Measurements from ENCODE around the gene NWD2.

NWD2 gene

GRCh38 chr4:37470245-37470644, 225.7 kb downstream of the NWD2 start:
- in situ Hi-C loops (cut with MboI; ENCODE audit: low pct_unique_long_range_greater_than_20kb, low sequenced_read_pairs, unreplicated experiment), result loop anchor here (25.0 kb wide), 1 partner anchor 567 kb away; no protein-coding TSS in a partner anchor
- TF ChIP-seq CTCF (IDR thresholded peaks at IDR 0.05; ENCODE audit: extremely low read depth, insufficient read depth, missing control alignments), result no peak
- no peak for DNase-seq (ENCODE audit: low spot score)

GRCh38 chr4:37471093-37471492, 226.6 kb downstream of the NWD2 start:
- DNase-seq (ENCODE audit: low spot score), result no peak
- in situ Hi-C loops (cut with MboI; ENCODE audit: low pct_unique_long_range_greater_than_20kb, low sequenced_read_pairs, unreplicated experiment), result loop anchor here (25.0 kb wide), 1 partner anchor 566 kb away; no protein-coding TSS in a partner anchor
- no peak for TF ChIP-seq CTCF (IDR thresholded peaks at IDR 0.05; ENCODE audit: extremely low read depth, insufficient read depth, missing control alignments)

- TF ChIP-seq CTCF (IDR thresholded peaks at IDR 0.05; ENCODE audit: extremely low read depth, insufficient read depth, missing control alignments), result no peak
- no peak for DNase-seq (ENCODE audit: low spot score)
- in situ Hi-C loops (cut with MboI; ENCODE audit: low pct_unique_long_range_greater_than_20kb, low sequenced_read_pairs, unreplicated experiment), result loop anchor here (25.0 kb wide), 1 partner anchor 565 kb away; no protein-coding TSS in a partner anchor
These were observed 227.4 kb downstream of the NWD2 start for GRCh38 chr4:37471971-37472370.

GRCh38 chr4:37473807-37474206, 229.3 kb downstream of the NWD2 start:
- DNase-seq (ENCODE audit: low spot score), result no peak
- no peak for TF ChIP-seq CTCF (IDR thresholded peaks at IDR 0.05; ENCODE audit: extremely low read depth, insufficient read depth, missing control alignments)
- in situ Hi-C loops (cut with MboI; ENCODE audit: low pct_unique_long_range_greater_than_20kb, low sequenced_read_pairs, unreplicated experiment), result loop anchor here (25.0 kb wide), 1 partner anchor 563 kb away; no protein-coding TSS in a partner anchor

- TF ChIP-seq CTCF (IDR thresholded peaks at IDR 0.05; ENCODE audit: extremely low read depth, insufficient read depth, missing control alignments), result no peak
- in situ Hi-C loops (cut with MboI; ENCODE audit: low pct_unique_long_range_greater_than_20kb, low sequenced_read_pairs, unreplicated experiment), result no loop called here
- no peak for DNase-seq (ENCODE audit: low spot score)
These were observed 230.5 kb downstream of the NWD2 start for GRCh38 chr4:37475087-37475486.

GRCh38 chr4:37475776-37476175, 231.2 kb downstream of the NWD2 start:
- no peak for TF ChIP-seq CTCF (IDR thresholded peaks at IDR 0.05; ENCODE audit: extremely low read depth, insufficient read depth, missing control alignments)
- DNase-seq (ENCODE audit: low spot score), result no peak
- in situ Hi-C loops (cut with MboI; ENCODE audit: low pct_unique_long_range_greater_than_20kb, low sequenced_read_pairs, unreplicated experiment), result no loop called here

GRCh38 chr4:37476256-37476655, 231.7 kb downstream of the NWD2 start:
- in situ Hi-C loops (cut with MboI; ENCODE audit: low pct_unique_long_range_greater_than_20kb, low sequenced_read_pairs, unreplicated experiment), result no loop called here
- DNase-seq (ENCODE audit: low spot score), result no peak

More at GRCh38 chr4:37476256-37476655, 231.7 kb downstream of the NWD2 start:
- no peak for TF ChIP-seq CTCF (IDR thresholded peaks at IDR 0.05; ENCODE audit: extremely low read depth, insufficient read depth, missing control alignments)

Data from GM13977 (cell line).